Thyroid gland (tissue), 4 donors: ENCODE measurements around the gene GRN. TPM values are rescaled to one million over a fixed set of nuclear protein-coding genes. Genes with fewer than 3 reads are reported as not detected.
"Not testable (repeated sequence)": the region's sequence is repeated elsewhere in the genome, so short reads cannot be mapped to it uniquely, and the experiment has no call there.

Experiments used
- DNase-seq, 2 donors: peaks; one replicate each; pipeline ENCODE4 v3.0.0-alpha.2; 2019
- H3K27ac ChIP-seq, 3 donors: fragments of 200-600 bp; sonication (generic); 1 replicate in 2 of 3; 2 replicates in 1 of 3; pipeline ENCODE4 v1.5.1; 2016 to 2019; ENCODE audit warnings: mild to moderate bottlenecking in 1 of 3, moderate library complexity in 1 of 3
- H3K27me3 ChIP-seq: fragments of 200-600 bp; sonication (generic); one replicate; pipeline ENCODE4 v1.5.1; 2019
- H3K36me3 ChIP-seq, 2 donors: fragments of 200-600 bp; sonication (generic); one replicate each; pipeline ENCODE4 v1.5.1; 2016 to 2019
- H3K4me1 ChIP-seq, 2 donors: fragments of 200-600 bp; sonication (generic); one replicate each; pipeline ENCODE4 v1.5.1; 2017 to 2019
- H3K4me3 ChIP-seq, 3 donors: fragments of 200-600 bp; sonication (generic); replicated peaks in 1 of 3; 1 replicate in 2 of 3; 2 replicates in 1 of 3; pipeline ENCODE4 v1.5.1; 2016; ENCODE audit warnings: mild to moderate bottlenecking in 1 of 3
- H3K9me3 ChIP-seq: fragments of 200-600 bp; sonication (generic); one replicate; pipeline ENCODE4 v1.5.1; 2017
- CTCF ChIP-seq, 6 experiments: fragments of 200-600 bp in 3 of 6; fragments of 450-650 bp in 3 of 6; sonication (generic) in 3 of 6; IDR thresholded peaks; one replicate each; pipeline ENCODE4 v1.5.1; 2016 to 2019; ENCODE audit warnings: antibody characterized with exemption in 6 of 6, mild to moderate bottlenecking in 2 of 6, inconsistent platforms in 1 of 6, moderate library complexity in 1 of 6
- POLR2A ChIP-seq, 2 donors: fragments of 450-650 bp; IDR thresholded peaks; one replicate each; pipeline ENCODE4 v1.6.1; 2017; ENCODE audit warnings: antibody characterized with exemption in 2 of 2, mild to moderate bottlenecking in 2 of 2, moderate library complexity in 1 of 2
- WGBS, 2 donors: methylation state at CpG; one replicate each; pipeline ENCODE4 v1.1.5; 2017; 5-methylcytosine and 5-hydroxymethylcytosine counted together
- intact Hi-C: fragments of 100-400 bp; cut with DNase I; formaldehyde crosslinking; loops from one replicate; pipeline ENCODE4 v1.15.1; 2023
- total RNA-seq, 4 donors: library from RNA; depleted of rRNA; stranded (reverse); fragments of >200 nt; gene quantifications; one replicate each; pipeline ENCODE4 v1.2.3, GENCODE V29; 2016

Gene GRN
- total RNA-seq, 4 donors from 2014 or later, result 259 to 292 (median 264) TPM

- intact Hi-C loops, result no loop called here
- H3K27ac ChIP-seq, result no peak within 1 kb of the TSS
- H3K4me1 ChIP-seq, result peaks cover 13 to 21% of the 10 kb centered on the region in 2 donors
- no peaks in the 10 kb centered on the region for H3K9me3 ChIP-seq
- no peaks in the 10 kb centered on the region for H3K27me3 ChIP-seq
- DNase-seq, result no peak
- no peaks in the 10 kb centered on the region for H3K36me3 ChIP-seq
- H3K4me3 ChIP-seq, result no peak within 1 kb of the TSS
- TF ChIP-seq POLR2A (IDR thresholded peaks at IDR 0.05), result no peak
- no peak for TF ChIP-seq CTCF (IDR thresholded peaks at IDR 0.05)
- 63 to 92% methylated on average over 1 of the region's 1 CpG for WGBS, 2 donors
Measured at GRCh38 chr17:44389281-44389680, 44.2 kb downstream of the GRN start, which contains the start of gene ITGA2B. Gene ITGA2B (minus strand): TSS chr17:44389649. CDS start chr17:44389473, 176 bp downstream.

- Histone ChIP-seq H3K36me3 (no peaks in the 10 kb centered on the region), H3K4me3 (no peak overlapping the region), H3K4me1 (peaks cover 11 to 18% of the 10 kb centered on the region in 2 donors), H3K27ac (no peak overlapping the region), H3K9me3 (no peaks in the 10 kb centered on the region), H3K27me3 (no peaks in the 10 kb centered on the region)
- 89 to 92% methylated on average over 6 of the region's 6 CpGs for WGBS, 2 donors
- DNase-seq, result no peak
- TF ChIP-seq POLR2A (IDR thresholded peaks at IDR 0.05) (no peak), CTCF (IDR thresholded peaks at IDR 0.05) (no peak)
- intact Hi-C loops, result no loop called here
Measured at GRCh38 chr17:44389723-44390202, 44.7 kb downstream of the GRN start.

DNA sequence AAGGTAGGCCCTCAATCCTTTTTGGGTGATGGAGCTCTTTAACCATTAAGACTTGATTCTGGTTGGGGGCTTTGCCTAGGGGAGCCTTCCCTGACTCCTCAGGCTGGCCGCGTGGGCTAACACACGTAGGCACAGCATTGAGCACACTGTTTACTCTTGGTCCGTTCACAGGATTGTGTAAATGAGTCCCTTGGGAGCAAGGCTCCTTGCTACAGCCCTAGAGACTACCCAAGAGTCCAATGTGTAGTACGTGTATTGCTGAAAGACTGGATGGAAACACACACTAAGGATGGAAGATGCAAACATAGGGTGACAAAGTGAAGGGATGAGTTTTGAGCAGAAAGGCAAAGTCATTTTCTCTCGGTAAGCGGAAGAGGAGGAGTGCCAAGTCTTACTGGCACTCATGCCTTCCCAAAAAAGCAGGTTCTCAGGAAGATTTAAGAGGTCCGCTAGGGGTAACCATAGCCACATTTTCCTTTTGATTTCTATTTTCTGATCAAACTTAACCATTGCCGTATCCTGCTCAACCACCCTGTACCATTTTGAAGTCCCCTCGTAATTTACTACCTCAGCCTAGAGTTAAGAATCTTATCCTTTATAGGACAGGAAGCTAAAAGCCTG is 45.3 kb downstream of the GRN start:
- Histone ChIP-seq H3K36me3 (no peaks in the 10 kb centered on the region), H3K27me3 (no peaks in the 10 kb centered on the region), H3K27ac (no peak overlapping the region), H3K4me3 (no peak overlapping the region), H3K4me1 (peaks cover 8 to 14% of the 10 kb centered on the region in 2 donors), H3K9me3 (no peaks in the 10 kb centered on the region)
- 83 to 85% methylated on average over 8 to 10 of the region's 10 CpGs for WGBS, 2 donors
- no peak for TF ChIP-seq POLR2A (IDR thresholded peaks at IDR 0.05)
- TF ChIP-seq CTCF (IDR thresholded peaks at IDR 0.05), result no peak
- intact Hi-C loops, result no loop called here
- no peak for DNase-seq

- H3K4me1 ChIP-seq, intact Hi-C loops, H3K36me3 ChIP-seq, DNase-seq, H3K27ac ChIP-seq, H3K27me3 ChIP-seq, H3K9me3 ChIP-seq, H3K4me3 ChIP-seq: not testable (repeated sequence)
- 92 to 94% methylated on average over 9 of the region's 9 CpGs for WGBS, 2 donors
Measured at GRCh38 chr17:44394112-44394511, 49.0 kb downstream of the GRN start.

GRCh38 chr17:44394833-44395232 is 49.7 kb downstream of the GRN start:
- no peak for TF ChIP-seq CTCF (IDR thresholded peaks at IDR 0.05)
- TF ChIP-seq POLR2A (IDR thresholded peaks at IDR 0.05), result no peak
- DNase-seq, result no peak
- Histone ChIP-seq H3K9me3 (no peaks in the 10 kb centered on the region), H3K36me3 (peaks cover 6 to 7% of the 10 kb centered on the region in 2 donors), H3K27me3 (no peaks in the 10 kb centered on the region), H3K27ac (no peak overlapping the region), H3K4me3 (no peak overlapping the region), H3K4me1 (peaks cover 0 to 5% of the 10 kb centered on the region in 2 donors)
- intact Hi-C loops, result no loop called here
- 95 to 98% methylated on average over 2 of the region's 2 CpGs for WGBS, 2 donors
